Sigmoid colon (tissue), 7 donors: Measurements from ENCODE around the gene TMPRSS9. TPM values are rescaled to one million over a fixed set of nuclear protein-coding genes. Genes with fewer than 3 reads are reported as not detected.
"Not testable (repeated sequence)": the region's sequence is repeated elsewhere in the genome, so short reads cannot be mapped to it uniquely, and the experiment has no call there.

Source experiments
- DNase-seq: peaks from one replicate; pipeline ENCODE4 v3.0.0-alpha.2; 2019
- H3K27ac ChIP-seq, 4 donors: fragments of 200-600 bp; sonication (generic); one replicate each; pipeline ENCODE4 v1.5.1; 2016 to 2019; ENCODE audit warnings: mild to moderate bottlenecking in 1 of 4
- H3K27me3 ChIP-seq, 3 donors: fragments of 200-600 bp; sonication (generic); one replicate each; pipeline ENCODE4 v1.5.1; 2019; ENCODE audit warnings: mild to moderate bottlenecking in 1 of 3
- H3K36me3 ChIP-seq, 4 donors: fragments of 200-600 bp; sonication (generic); one replicate each; pipeline ENCODE4 v1.5.1; 2016 to 2019
- H3K4me1 ChIP-seq, 4 donors: fragments of 200-600 bp; sonication (generic); one replicate each; pipeline ENCODE4 v1.5.1; 2017 to 2019
- H3K4me3 ChIP-seq, 4 donors: fragments of 200-600 bp; sonication (generic); one replicate each; pipeline ENCODE4 v1.5.1; 2017 to 2019; ENCODE audit warnings: mild to moderate bottlenecking in 2 of 4, moderate library complexity in 1 of 4
- H3K9me3 ChIP-seq, 4 donors: fragments of 200-600 bp in 3 of 4; sonication (generic) in 3 of 4; one replicate each; pipeline versions ENCODE4 v1.5.1 to v1.6.1; 2013 to 2019
- EP300 ChIP-seq, 4 donors: sonication (generic); formaldehyde crosslinking; IDR thresholded peaks; one replicate each; pipeline ENCODE4 v1.6.1; 2017; ENCODE audit warnings: antibody characterized with exemption in 4 of 4
- POLR2A ChIP-seq, 2 donors: fragments of 450-650 bp; IDR thresholded peaks; one replicate each; pipeline ENCODE4 v1.6.1; 2016; ENCODE audit warnings: antibody characterized with exemption in 2 of 2, mild to moderate bottlenecking in 2 of 2, moderate library complexity in 2 of 2
- POLR2AphosphoS5 ChIP-seq, 4 donors: sonication (generic); formaldehyde crosslinking; IDR thresholded peaks; one replicate each; pipeline ENCODE4 v1.6.1; 2017; ENCODE audit warnings: antibody characterized with exemption in 4 of 4
- WGBS, 2 donors: extraction: QIAGEN DNeasy Blood & Tissue Kit; methylation state at CpG; one replicate each; pipeline ENCODE4 v1.1.7; 2013; 5-methylcytosine and 5-hydroxymethylcytosine counted together
- intact Hi-C: fragments of 100-400 bp; cut with DNase I; formaldehyde crosslinking; loops from one replicate; pipeline ENCODE4 v1.15.1; 2023
- polyA plus RNA-seq, 3 donors: library from polyadenylated mRNA; stranded (reverse); fragments of 200-250 nt; gene quantifications; one replicate each; pipeline ENCODE4 v1.2.3, GENCODE V29; 2013
- total RNA-seq, 4 donors: library from RNA; depleted of rRNA; stranded (reverse); fragments of >200 nt; gene quantifications; one replicate each; pipeline ENCODE4 v1.1.0, GENCODE V29; 2016
- TF ChIP-seq, protein P1 (sequence below), 4 experiments: fragments of 450-650 bp in 3 of 4; fragments of 200-600 bp in 1 of 4; IDR thresholded peaks; one replicate each; pipeline ENCODE4 v1.5.1; 2016 to 2019; ENCODE audit warnings: antibody characterized with exemption in 4 of 4, mild to moderate bottlenecking in 3 of 4, moderate library complexity in 2 of 4
- donor health status: healthy with polysubstance abuse.
- donor health status: Bipolar disorder and iron deficiency.
- donor health status: healthy.

The TMPRSS9 gene
- total and polyA plus RNA-seq, 7 donors: 0.16 to 0.68 (median 0.27) TPM; not detected in 3

DNA sequence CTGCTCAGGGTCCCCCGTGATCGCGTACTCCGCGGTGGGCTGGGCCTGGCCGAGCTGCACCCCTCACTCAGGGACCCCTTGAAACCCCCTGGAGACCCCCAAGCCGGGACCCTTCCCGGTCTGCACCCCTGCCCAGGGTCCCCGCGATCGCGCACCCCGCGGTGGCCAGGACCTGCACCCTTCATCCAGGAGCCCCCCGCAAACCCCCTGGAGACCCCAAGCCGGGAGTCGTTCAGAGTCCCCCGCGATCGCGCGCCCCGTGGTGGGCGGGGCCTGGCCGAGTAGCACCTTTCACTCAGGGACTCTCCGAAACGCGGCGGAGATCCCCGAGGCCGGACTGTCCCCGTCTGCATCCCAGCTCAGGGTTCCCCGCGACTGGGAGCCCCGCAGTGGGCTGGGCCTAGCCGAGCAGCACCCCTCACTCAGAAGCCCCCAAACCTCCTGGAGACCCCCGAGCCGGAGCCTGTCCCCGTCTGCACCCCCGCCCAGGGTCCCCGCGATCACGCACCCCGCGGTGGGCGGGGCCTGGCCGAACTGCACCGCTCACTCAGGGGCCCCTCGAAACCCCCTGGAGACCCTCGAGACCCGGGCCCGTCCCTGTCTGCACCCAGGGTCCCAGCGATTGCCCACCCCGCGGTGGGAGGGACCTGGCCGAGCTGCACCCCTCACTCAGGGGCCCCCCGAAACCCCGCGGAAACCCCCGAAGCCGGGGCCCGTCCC lies 95.9 kb downstream of the TMPRSS9 start:
- Histone ChIP-seq H3K9me3 (no peaks in the 10 kb centered on the region), H3K27me3 (no peaks in the 10 kb centered on the region), H3K4me3 (peak overlapping the region; percentile 44 to 98 (median 96)), H3K4me1 (peaks cover 0 to 20% (median 14%) of the 10 kb centered on the region in 4 donors), H3K36me3 (no peaks in the 10 kb centered on the region), H3K27ac (peak overlapping the region; percentile 20 to 67 (median 64))
- no peak for DNase-seq
- no peak for TF ChIP-seq POLR2A (IDR thresholded peaks at IDR 0.05)
- no peak for TF ChIP-seq POLR2AphosphoS5 (IDR thresholded peaks at IDR 0.05)
- TF ChIP-seq, protein P1, sequence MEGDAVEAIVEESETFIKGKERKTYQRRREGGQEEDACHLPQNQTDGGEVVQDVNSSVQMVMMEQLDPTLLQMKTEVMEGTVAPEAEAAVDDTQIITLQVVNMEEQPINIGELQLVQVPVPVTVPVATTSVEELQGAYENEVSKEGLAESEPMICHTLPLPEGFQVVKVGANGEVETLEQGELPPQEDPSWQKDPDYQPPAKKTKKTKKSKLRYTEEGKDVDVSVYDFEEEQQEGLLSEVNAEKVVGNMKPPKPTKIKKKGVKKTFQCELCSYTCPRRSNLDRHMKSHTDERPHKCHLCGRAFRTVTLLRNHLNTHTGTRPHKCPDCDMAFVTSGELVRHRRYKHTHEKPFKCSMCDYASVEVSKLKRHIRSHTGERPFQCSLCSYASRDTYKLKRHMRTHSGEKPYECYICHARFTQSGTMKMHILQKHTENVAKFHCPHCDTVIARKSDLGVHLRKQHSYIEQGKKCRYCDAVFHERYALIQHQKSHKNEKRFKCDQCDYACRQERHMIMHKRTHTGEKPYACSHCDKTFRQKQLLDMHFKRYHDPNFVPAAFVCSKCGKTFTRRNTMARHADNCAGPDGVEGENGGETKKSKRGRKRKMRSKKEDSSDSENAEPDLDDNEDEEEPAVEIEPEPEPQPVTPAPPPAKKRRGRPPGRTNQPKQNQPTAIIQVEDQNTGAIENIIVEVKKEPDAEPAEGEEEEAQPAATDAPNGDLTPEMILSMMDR (IDR thresholded peaks at IDR 0.05): no peak
- TF ChIP-seq EP300 (IDR thresholded peaks at IDR 0.05): no peak
- intact Hi-C loops: loop anchor here (1.0 to 10.0 kb wide), 2 partner anchors 28 to 249 kb away; partner anchors contain the start of gene GNG7
- 1% methylated on average over 62 of the region's 62 CpGs for WGBS, 2 donors

DNA sequence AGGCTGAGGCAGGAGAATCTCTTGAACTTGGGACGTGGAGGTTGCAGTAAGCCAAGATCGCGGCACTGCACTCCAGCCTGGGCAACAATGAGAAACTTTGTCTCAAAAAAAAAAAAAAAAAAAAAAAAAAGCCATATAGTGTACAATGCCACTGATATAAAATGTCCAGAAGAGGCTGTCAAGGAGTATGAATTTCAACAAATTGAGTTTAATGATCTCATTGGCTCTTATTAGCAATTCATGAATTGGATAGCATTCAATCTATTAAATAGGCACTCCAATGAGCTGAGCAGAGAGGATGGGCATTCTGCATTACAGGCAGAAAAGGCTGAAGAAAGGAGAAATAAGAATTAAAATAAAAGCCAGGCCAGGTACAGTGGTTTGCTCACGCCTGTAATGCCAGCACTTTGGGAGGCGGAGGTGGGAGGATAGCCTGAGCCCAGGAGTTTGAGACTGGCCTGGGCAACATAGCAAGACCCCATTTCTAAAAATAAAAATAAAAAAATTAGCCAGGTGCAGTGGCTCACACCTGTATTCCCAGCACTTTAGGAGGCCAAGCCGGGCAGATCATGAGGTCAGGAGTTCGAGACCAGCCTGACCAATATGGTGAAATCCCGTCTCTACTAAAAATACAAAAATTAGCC lies 97.5 kb downstream of the TMPRSS9 start:
- peak overlapping the region; percentile 73 to 81 (median 78) for H3K27ac ChIP-seq
- intact Hi-C loops: loop anchor here (10.0 kb wide), 1 partner anchor 247 kb away; the partner anchor contains the start of gene GNG7
- H3K4me3 ChIP-seq: peak overlapping the region in 3 of 4 donors; percentile 96 to 98 (median 96)
- WGBS, 2 donors: 85 to 93% methylated on average over 8 of the region's 8 CpGs
- no peaks in the 10 kb centered on the region for H3K9me3 ChIP-seq
- no peak for DNase-seq
- TF ChIP-seq POLR2A (IDR thresholded peaks at IDR 0.05): no peak
- no peak for TF ChIP-seq EP300 (IDR thresholded peaks at IDR 0.05)
- TF ChIP-seq, protein P1 (IDR thresholded peaks at IDR 0.05): no peak
- TF ChIP-seq POLR2AphosphoS5 (IDR thresholded peaks at IDR 0.05): no peak
- no peaks in the 10 kb centered on the region for H3K36me3 ChIP-seq
- H3K27me3 ChIP-seq: no peaks in the 10 kb centered on the region
- H3K4me1 ChIP-seq: peaks cover 0 to 34% (median 27%) of the 10 kb centered on the region in 4 donors

DNA sequence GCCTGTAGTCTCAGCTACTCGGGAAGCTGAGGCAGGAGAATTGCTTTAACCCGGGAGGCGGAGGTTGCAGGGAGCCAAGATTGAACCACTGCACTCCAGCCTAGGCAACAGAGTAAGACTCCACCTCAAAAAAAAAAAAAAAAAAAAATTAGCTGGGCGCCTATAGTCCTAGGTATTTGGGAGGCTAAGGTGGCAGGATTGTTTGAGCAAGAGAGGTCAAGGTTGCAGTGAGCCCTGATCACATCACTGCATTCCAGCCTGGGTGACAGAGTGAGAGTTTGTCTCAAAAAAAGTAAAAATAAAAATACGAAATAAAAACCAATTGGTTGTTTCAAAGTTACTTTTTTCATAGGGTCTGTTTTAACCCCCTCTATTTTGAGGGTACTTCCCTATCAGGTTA lies 98.0 kb downstream of the TMPRSS9 start:
- DNase-seq: no peak
- Histone ChIP-seq H3K9me3 (no peaks in the 10 kb centered on the region), H3K27me3 (no peaks in the 10 kb centered on the region), H3K4me1 (peaks cover 3 to 37% (median 30%) of the 10 kb centered on the region in 4 donors), H3K27ac (no peak overlapping the region), H3K36me3 (no peaks in the 10 kb centered on the region), H3K4me3 (no peak overlapping the region)
- TF ChIP-seq, protein P1 (IDR thresholded peaks at IDR 0.05): no peak
- no peak for TF ChIP-seq EP300 (IDR thresholded peaks at IDR 0.05)
- no peak for TF ChIP-seq POLR2AphosphoS5 (IDR thresholded peaks at IDR 0.05)
- no peak for TF ChIP-seq POLR2A (IDR thresholded peaks at IDR 0.05)
- intact Hi-C loops: loop anchor here (10.0 kb wide), 1 partner anchor 247 kb away; the partner anchor contains the start of gene GNG7
- WGBS, 2 donors: 93 to 94% methylated on average over 5 of the region's 5 CpGs

DNA sequence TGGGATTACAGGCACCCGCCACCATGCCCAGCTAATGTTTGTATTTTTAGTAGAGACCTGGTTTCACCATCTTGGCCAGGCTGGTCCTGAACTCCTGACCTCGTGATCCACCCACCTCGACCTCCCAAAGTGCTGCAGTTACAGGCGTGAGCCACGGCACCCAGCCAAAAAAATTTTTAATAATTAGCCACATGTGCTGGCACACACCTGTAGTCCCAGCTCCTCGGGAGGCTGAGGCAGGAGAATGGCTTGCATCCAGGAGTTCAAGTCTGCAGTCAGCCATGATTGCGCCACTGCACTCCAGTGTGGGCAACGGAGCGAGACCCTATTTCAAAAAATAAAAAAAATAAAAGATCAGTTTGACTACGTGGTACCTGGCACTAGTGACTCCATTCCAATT lies 98.7 kb downstream of the TMPRSS9 start:
- not testable (repeated sequence) for H3K27me3 ChIP-seq, H3K4me3 ChIP-seq, DNase-seq, H3K9me3 ChIP-seq, H3K27ac ChIP-seq, H3K36me3 ChIP-seq
- WGBS, 2 donors: 66 to 92% methylated on average over 10 of the region's 10 CpGs
- peaks cover 4 to 37% (median 30%) of the 10 kb centered on the region in 4 donors for H3K4me1 ChIP-seq
- intact Hi-C loops: loop anchor here (10.0 kb wide), 1 partner anchor 246 kb away; the partner anchor contains the start of gene GNG7

DNA sequence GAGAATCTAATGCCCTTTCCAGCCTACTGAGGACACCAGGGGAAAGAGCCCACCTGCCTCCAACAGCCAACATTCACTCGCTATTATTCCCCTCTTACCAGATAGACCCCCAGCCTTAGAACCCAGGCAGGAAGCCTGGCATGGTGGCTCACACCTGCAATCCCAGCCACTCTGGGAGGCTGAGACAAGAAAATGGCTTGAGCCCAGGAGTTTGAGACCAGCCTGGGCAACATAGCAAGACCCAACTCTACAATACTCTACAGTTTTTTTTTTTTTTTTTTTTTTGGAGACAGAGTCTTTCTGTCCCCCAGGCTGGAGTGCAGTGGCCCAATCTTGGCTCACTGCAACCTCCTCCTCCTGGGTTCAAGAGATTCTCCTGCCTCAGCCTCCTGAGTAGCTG lies 100.2 kb downstream of the TMPRSS9 start:
- intact Hi-C loops: no loop called here
- DNase-seq: no peak
- no peak overlapping the region for H3K27ac ChIP-seq
- no peak overlapping the region for H3K4me3 ChIP-seq
- no peaks in the 10 kb centered on the region for H3K27me3 ChIP-seq
- H3K9me3 ChIP-seq: no peaks in the 10 kb centered on the region
- 99% methylated on average over 1 of the region's 1 CpG for WGBS, 2 donors
- no peaks in the 10 kb centered on the region for H3K36me3 ChIP-seq
- peaks cover 4 to 35% (median 28%) of the 10 kb centered on the region in 4 donors for H3K4me1 ChIP-seq
- TF ChIP-seq EP300 (IDR thresholded peaks at IDR 0.05) (no peak), POLR2A (IDR thresholded peaks at IDR 0.05) (no peak), POLR2AphosphoS5 (IDR thresholded peaks at IDR 0.05) (no peak)
- TF ChIP-seq, protein P1 (IDR thresholded peaks at IDR 0.05): no peak
